IPS DF 6.9 (cell line): Measurements from ENCODE around the gene ZW10.
"Not testable (repeated sequence)": the region's sequence is repeated elsewhere in the genome, so short reads cannot be mapped to it uniquely, and the experiment has no call there.

Experiments used
- DNase-seq: peaks from one replicate; pipeline ENCODE4 v3.0.0-alpha.2; 2013; ENCODE audit warnings: low read depth, low spot score
- H3K27ac ChIP-seq: one replicate; pipeline ENCODE4 v1.5.1; 2013; ENCODE audit warnings: low read length, control low read depth
- H3K27me3 ChIP-seq: 2 replicates; pipeline ENCODE4 v1.6.1; 2013; ENCODE audit warnings: mild to moderate bottlenecking, low read length; ENCODE audit not compliant: control insufficient read depth, insufficient read depth
- H3K36me3 ChIP-seq: 2 replicates; pipeline ENCODE4 v1.6.1; 2013; ENCODE audit warnings: low read length; ENCODE audit not compliant: control insufficient read depth, insufficient read depth
- H3K4me1 ChIP-seq: 2 replicates; pipeline ENCODE4 v1.6.1; 2013; ENCODE audit warnings: low read length; ENCODE audit not compliant: control insufficient read depth, insufficient read depth
- H3K4me3 ChIP-seq: 2 replicates; pipeline ENCODE4 v1.5.1; 2013; ENCODE audit warnings: mild to moderate bottlenecking, low read length
- H3K9me3 ChIP-seq: 2 replicates; pipeline ENCODE4 v1.6.1; 2013; ENCODE audit warnings: low read length, inconsistent platforms; ENCODE audit not compliant: control insufficient read depth, insufficient read depth
- WGBS: extraction: QIAGEN DNeasy Blood & Tissue Kit; methylation state at CpG from one replicate; pipeline ENCODE4 v1.1.7; 2013; ENCODE audit warnings: mixed read lengths, missing lambda C conversion rate; ENCODE audit not compliant: insufficient read length, insufficient coverage; 5-methylcytosine and 5-hydroxymethylcytosine counted together

Gene ZW10

GRCh38 chr11:113789675-113790320 is 16.3 kb upstream of the ZW10 start:
- no peaks in the 10 kb centered on the region for H3K9me3 ChIP-seq
- no peaks in the 10 kb centered on the region for H3K27me3 ChIP-seq
- no peak overlapping the region for H3K4me3 ChIP-seq
- no CpG with 5 or more reads among the region's 35 CpGs for WGBS
- H3K27ac ChIP-seq: no peak overlapping the region
- H3K36me3 ChIP-seq: no peaks in the 10 kb centered on the region
- no peak for DNase-seq
- H3K4me1 ChIP-seq: no peaks in the 10 kb centered on the region

GRCh38 chr11:113789016-113789415 is 15.5 kb upstream of the ZW10 start:
- H3K27ac ChIP-seq, H3K9me3 ChIP-seq, H3K27me3 ChIP-seq, DNase-seq, H3K4me1 ChIP-seq, H3K4me3 ChIP-seq, H3K36me3 ChIP-seq: not testable (repeated sequence)
- WGBS: no CpG with 5 or more reads among the region's 22 CpGs

DNA sequence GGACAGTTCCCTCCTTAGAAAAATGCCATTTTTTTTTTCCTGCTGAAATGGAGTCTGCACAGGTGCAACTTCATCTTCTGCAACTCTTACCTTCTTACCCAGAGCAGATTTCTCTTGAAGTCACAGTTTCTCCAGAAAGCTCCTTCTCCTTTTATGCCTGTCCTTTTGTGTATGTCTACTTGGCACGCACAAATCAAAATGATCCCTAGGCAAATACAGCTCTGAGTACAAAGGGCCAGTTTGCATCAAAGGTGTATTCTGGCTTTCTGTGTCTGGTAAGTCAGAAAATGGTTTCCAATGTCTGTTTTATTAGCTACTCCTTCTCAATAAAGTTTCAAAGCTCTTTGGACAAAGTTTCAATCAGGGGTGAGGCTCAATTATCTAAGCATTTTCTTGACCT is 8.6 kb upstream of the ZW10 start:
- DNase-seq: no peak
- Histone ChIP-seq H3K27me3 (no peaks in the 10 kb centered on the region), H3K36me3 (no peaks in the 10 kb centered on the region), H3K4me3 (no peak overlapping the region), H3K9me3 (no peaks in the 10 kb centered on the region), H3K27ac (no peak overlapping the region), H3K4me1 (no peaks in the 10 kb centered on the region)
- WGBS: no CpG with 5 or more reads among the region's 1 CpG

- WGBS: no CpG with 5 or more reads among the region's 5 CpGs
- H3K4me1 ChIP-seq: no peaks in the 10 kb centered on the region
- DNase-seq: no peak
- no peaks in the 10 kb centered on the region for H3K27me3 ChIP-seq
- no peak overlapping the region for H3K27ac ChIP-seq
- no peaks in the 10 kb centered on the region for H3K9me3 ChIP-seq
- no peaks in the 10 kb centered on the region for H3K36me3 ChIP-seq
- H3K4me3 ChIP-seq: no peak overlapping the region
Measured at GRCh38 chr11:113781682-113782081, 8.2 kb upstream of the ZW10 start.

GRCh38 chr11:113779496-113779895 is 6.0 kb upstream of the ZW10 start, which contains the start of gene CLDN25:
TSS of gene CLDN25 (plus strand) at chr11:113779796. CDS start at chr11:113779796, 0 bp downstream.
- Histone ChIP-seq H3K4me1 (no peaks in the 10 kb centered on the region), H3K27ac (no peak within 1 kb of the TSS), H3K36me3 (no peaks in the 10 kb centered on the region), H3K4me3 (no peak within 1 kb of the TSS), H3K27me3 (no peaks in the 10 kb centered on the region), H3K9me3 (no peaks in the 10 kb centered on the region)
- no CpG with 5 or more reads among the region's 4 CpGs for WGBS
- DNase-seq: no peak

- Histone ChIP-seq H3K27me3 (no peaks in the 10 kb centered on the region), H3K9me3 (no peaks in the 10 kb centered on the region), H3K4me3 (no peak overlapping the region), H3K4me1 (no peaks in the 10 kb centered on the region), H3K36me3 (no peaks in the 10 kb centered on the region), H3K27ac (no peak overlapping the region)
- DNase-seq: no peak
- WGBS: 100% methylated on average over 1 of the region's 11 CpGs
Measured at GRCh38 chr11:113778111-113778910, 4.8 kb upstream of the ZW10 start.

DNA sequence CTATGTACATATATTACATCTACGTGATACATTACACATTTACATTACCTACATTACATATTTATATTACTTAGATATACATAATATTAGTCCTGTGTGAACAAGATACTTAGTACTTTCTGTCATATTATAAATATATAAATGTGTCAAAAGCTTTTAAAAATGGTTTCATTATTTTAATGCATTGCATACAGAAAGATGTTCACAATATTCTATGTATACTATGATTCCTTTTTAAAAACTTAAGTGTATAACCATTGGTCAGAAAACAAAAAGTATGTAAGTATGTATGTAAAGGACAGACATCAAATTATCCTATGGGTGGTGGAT is 647 bp upstream of the ZW10 start:
- no peaks in the 10 kb centered on the region for H3K4me1 ChIP-seq
- H3K27me3 ChIP-seq: no peaks in the 10 kb centered on the region
- no peaks in the 10 kb centered on the region for H3K36me3 ChIP-seq
- H3K27ac ChIP-seq: no peak overlapping the region
- no peaks in the 10 kb centered on the region for H3K9me3 ChIP-seq
- no peak overlapping the region; the same call in 1 of the 2 replicates for H3K4me3 ChIP-seq
- no peak for DNase-seq
- WGBS: no CpG with 5 or more reads among the region's 1 CpG

DNA sequence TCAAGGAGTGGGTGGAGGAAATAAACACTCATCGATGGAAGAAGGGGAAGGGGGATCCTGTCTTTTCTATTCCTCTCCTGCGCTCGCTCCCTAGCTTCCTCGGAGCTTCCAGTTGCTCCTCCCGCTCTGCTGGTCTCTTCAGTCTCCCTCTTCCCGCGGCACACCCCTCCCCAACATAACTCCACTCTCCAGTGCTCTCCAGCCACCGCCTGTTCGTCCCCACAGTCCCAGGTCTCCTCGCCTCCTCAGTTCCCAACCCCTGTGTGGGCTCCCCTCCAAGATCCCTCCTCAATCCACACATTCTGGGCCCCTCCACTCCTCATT is 438 bp downstream of the ZW10 start:
- Histone ChIP-seq H3K9me3 (no peaks in the 10 kb centered on the region), H3K27ac (no peak overlapping the region), H3K4me3 (peak overlapping the region; percentile 55), H3K4me1 (no peaks in the 10 kb centered on the region), H3K36me3 (no peaks in the 10 kb centered on the region), H3K27me3 (no peaks in the 10 kb centered on the region)
- no CpG with 5 or more reads among the region's 10 CpGs for WGBS
- no peak for DNase-seq

- no peaks in the 10 kb centered on the region for H3K27me3 ChIP-seq
- H3K27ac ChIP-seq: no peak overlapping the region
- H3K4me1 ChIP-seq: no peaks in the 10 kb centered on the region
- no peak overlapping the region for H3K4me3 ChIP-seq
- DNase-seq: no peak
- no peaks in the 10 kb centered on the region for H3K9me3 ChIP-seq
- H3K36me3 ChIP-seq: no peaks in the 10 kb centered on the region
- WGBS: no CpG with 5 or more reads among the region's 3 CpGs
Measured at GRCh38 chr11:113771964-113772363, 1.5 kb downstream of the ZW10 start.

DNA sequence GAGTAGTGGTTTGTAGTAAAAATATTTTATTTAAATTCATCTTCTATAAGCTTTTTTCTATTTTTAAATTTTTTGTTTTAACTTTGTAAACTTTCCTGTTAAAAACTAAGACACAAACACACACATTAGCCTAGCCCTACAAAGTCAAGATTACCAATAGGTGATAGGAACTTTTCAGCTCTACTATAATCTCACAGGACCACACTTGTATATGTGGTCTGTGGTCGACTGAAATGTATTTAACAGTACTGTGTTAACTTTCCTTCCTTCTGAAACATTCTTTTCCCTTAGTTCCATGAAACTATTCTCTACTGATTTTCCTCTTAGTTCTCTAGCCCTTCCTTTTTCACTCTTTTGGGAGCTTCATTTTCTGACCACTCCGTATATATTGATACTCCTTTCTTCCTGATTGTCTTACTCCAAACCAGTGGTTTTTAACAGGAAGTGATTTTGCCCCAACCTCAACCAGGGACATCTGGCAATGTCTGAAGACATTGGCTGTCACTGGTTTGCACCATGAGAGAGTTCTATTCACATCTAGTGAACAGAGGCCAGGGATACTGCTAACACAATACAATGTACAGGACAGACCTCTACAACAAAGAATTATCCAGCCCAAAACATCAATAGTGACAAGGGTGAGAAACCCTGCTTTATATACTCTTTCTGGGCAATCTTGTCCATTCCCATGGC is 8.8 kb downstream of the ZW10 start:
- no peak overlapping the region for H3K27ac ChIP-seq
- WGBS: no CpG with 5 or more reads among the region's 2 CpGs
- H3K27me3 ChIP-seq: no peaks in the 10 kb centered on the region
- H3K36me3 ChIP-seq: no peaks in the 10 kb centered on the region
- no peak overlapping the region for H3K4me3 ChIP-seq
- no peak for DNase-seq
- H3K4me1 ChIP-seq: no peaks in the 10 kb centered on the region
- H3K9me3 ChIP-seq: no peaks in the 10 kb centered on the region
